ENCODE data around the gene CLGN.

The CLGN gene

GRCh38 chr4:140373328-140374129 lies 53.9 kb downstream of the CLGN start, which contains the start of gene SCOC:
SCOC (plus strand) TSS chr4:140373646; CDS start chr4:140379171, 5,525 bp downstream.
- peak; percentile 96 for DNase-seq

GRCh38 chr4:140372751-140373327 lies 54.6 kb downstream of the CLGN start:
- DNase-seq: peak; percentile 59

- no peak for DNase-seq
Measured at GRCh38 chr4:140368686-140369085, 58.8 kb downstream of the CLGN start.

- DNase-seq: no peak
Measured at GRCh38 chr4:140367738-140368137, 59.7 kb downstream of the CLGN start.

GRCh38 chr4:140363558-140363957 lies 63.9 kb downstream of the CLGN start:
- DNase-seq: peak; percentile 30

GRCh38 chr4:140363051-140363450 lies 64.4 kb downstream of the CLGN start:
- DNase-seq: no peak

- no peak for DNase-seq
Measured at GRCh38 chr4:140361099-140361498, 66.3 kb downstream of the CLGN start.

- DNase-seq: peak; percentile 69
Measured at GRCh38 chr4:140359562-140360427, 67.7 kb downstream of the CLGN start.

GRCh38 chr4:140358281-140358680 lies 69.2 kb downstream of the CLGN start:
- no peak for DNase-seq

GRCh38 chr4:140357868-140358267 lies 69.6 kb downstream of the CLGN start:
- no peak for DNase-seq

- no peak for DNase-seq
Measured at GRCh38 chr4:140355288-140355687, 72.2 kb downstream of the CLGN start.

- no peak for DNase-seq
Measured at GRCh38 chr4:140353786-140354185, 73.7 kb downstream of the CLGN start.

- DNase-seq: no peak
Measured at GRCh38 chr4:140351093-140352075, 76.1 kb downstream of the CLGN start.

GRCh38 chr4:140349816-140350215 lies 77.6 kb downstream of the CLGN start:
- DNase-seq: no peak

GRCh38 chr4:140346136-140346535 lies 81.3 kb downstream of the CLGN start:
- DNase-seq: no peak

GRCh38 chr4:140344621-140345020 lies 82.8 kb downstream of the CLGN start:
- no peak for DNase-seq

- no peak for DNase-seq
Measured at GRCh38 chr4:140344101-140344500, 83.3 kb downstream of the CLGN start.

GRCh38 chr4:140343303-140343702 lies 84.1 kb downstream of the CLGN start:
- DNase-seq: no peak

GRCh38 chr4:140342620-140343019 lies 84.8 kb downstream of the CLGN start:
- DNase-seq: no peak
